K562 (cell line): Measurements from ENCODE around the gene RBSN. TPM values are rescaled to one million over a fixed set of nuclear protein-coding genes. Genes with fewer than 3 reads are reported as not detected.

ENCODE experiments used
- ATAC-seq: fragments of 200-7000 bp; cut with Tn5 transposase; 3 replicates; pipeline ENCODE4 v1.9.1; 2020; ENCODE audit warnings: moderate library complexity
- BruUV-seq: library from RNA; stranded (reverse); fragments of 400-500 nt; replicated peaks from 2 replicates; lab custom pipeline; 2021; lab: Mats Ljungman, UMichigan
- CTCF ChIA-PET: fragments of 300-600 bp; formaldehyde crosslinking; extraction: SDS; loops from one replicate; lab custom pipeline; 2021; ENCODE audit warnings: low intra/inter-chr PET ratio; lab: Yijun Ruan, JAX
- POLR2A ChIA-PET: fragments of 300-600, 350-650 bp; sonication (Branson Sonifier 250); formaldehyde crosslinking; extraction: SDS; loops from one replicate; lab custom pipeline; 2021; ENCODE audit warnings: antibody characterized with exemption, inconsistent platforms; lab: Yijun Ruan, JAX
- DNase-seq, 4 experiments: peaks; one replicate each; pipeline versions ENCODE4 v3.0.0 to v3.0.0-alpha.2; 2011 to 2018; ENCODE audit warnings: low spot score in 3 of 4, mixed read lengths in 3 of 4; ENCODE audit errors: extremely low read depth in 1 of 4
- FAIRE-seq: peaks from 2 replicates; lab custom pipeline; 2011; peaks lifted over from hg19 to GRCh38; lab: Jason Lieb, UNC
- H2AFZ ChIP-seq: 2 replicates; pipeline ENCODE4 v1.6.0; 2011; ENCODE audit warnings: low read depth, low read length, control low read depth, inconsistent platforms
- H3K27ac ChIP-seq: fragments of 200-600 bp; 3 replicates; pipeline ENCODE4 v1.8.0; 2011; ENCODE audit warnings: low read depth, mild to moderate bottlenecking, control low read depth, inconsistent platforms, low read length, moderate library complexity, mixed read lengths; ENCODE audit errors: extremely low read depth
- H3K27me3 ChIP-seq, 2 experiments: fragments of 300-600 bp in 1 of 2; 2 replicates in 1 of 2; 3 replicates in 1 of 2; pipeline versions ENCODE4 v1.6.0 to v1.8.0; 2011; ENCODE audit warnings: inconsistent platforms in 2 of 2, low read length in 2 of 2, mild to moderate bottlenecking in 1 of 2, mixed read lengths in 1 of 2, moderate library complexity in 1 of 2; ENCODE audit not compliant: control insufficient read depth in 2 of 2, insufficient read depth in 2 of 2
- H3K36me3 ChIP-seq: fragments of 300-600 bp; 3 replicates; pipeline ENCODE4 v1.8.0; 2011; ENCODE audit warnings: mild to moderate bottlenecking, low read length, inconsistent platforms; ENCODE audit not compliant: control insufficient read depth, insufficient read depth
- H3K4me1 ChIP-seq, 2 experiments: fragments of 200-600 bp in 1 of 2; replicated peaks in 1 of 2; 2 replicates in 1 of 2; 3 replicates in 1 of 2; pipeline versions ENCODE4 v1.5.1 to v1.8.0; 2011; ENCODE audit warnings: inconsistent platforms in 2 of 2, low read length in 2 of 2, mild to moderate bottlenecking in 1 of 2, mixed read lengths in 1 of 2, moderate library complexity in 1 of 2; ENCODE audit not compliant: control insufficient read depth in 2 of 2, insufficient read depth in 2 of 2
- H3K4me2 ChIP-seq: 2 replicates; pipeline ENCODE4 v1.6.1; 2011; ENCODE audit warnings: low read length, control low read depth, inconsistent platforms, mixed read lengths; ENCODE audit not compliant: insufficient read depth
- H3K4me3 ChIP-seq: fragments of 200-600 bp; sonication (generic), shearing (Covaris generic); 2 replicates; pipeline ENCODE4 v1.5.1; 2016; ENCODE audit warnings: control low read depth, inconsistent platforms
- H3K79me2 ChIP-seq: fragments of 200-600 bp; 3 replicates; pipeline ENCODE4 v1.8.0; 2011; ENCODE audit warnings: low read length, inconsistent platforms; ENCODE audit not compliant: control insufficient read depth, insufficient read depth
- H3K9ac ChIP-seq, 2 experiments: 2 replicates each; pipeline versions ENCODE4 v1.6.0 to v1.6.1; 2011; ENCODE audit warnings: low read depth in 2 of 2, low read length in 2 of 2, control low read depth in 1 of 2, inconsistent platforms in 1 of 2, mild to moderate bottlenecking in 1 of 2, mixed read lengths in 1 of 2; ENCODE audit not compliant: insufficient read depth in 1 of 2
- H3K9me1 ChIP-seq: one replicate; pipeline ENCODE4 v1.6.0; 2011; ENCODE audit warnings: inconsistent platforms, mild to moderate bottlenecking, low read length, moderate library complexity; ENCODE audit not compliant: control insufficient read depth, insufficient read depth
- H3K9me3 ChIP-seq: replicated peaks from 2 replicates; pipeline ENCODE4 v1.5.1; 2011; ENCODE audit warnings: low read depth, low read length, inconsistent platforms; ENCODE audit not compliant: control insufficient read depth, insufficient read depth
- H4K20me1 ChIP-seq: replicated peaks from 2 replicates; pipeline ENCODE4 v1.6.1; 2011; ENCODE audit warnings: low read length, inconsistent platforms, mixed read lengths; ENCODE audit not compliant: control insufficient read depth, insufficient read depth
- ARID2 ChIP-seq: fragments of 450-650 bp; IDR thresholded peaks from 2 replicates; pipeline ENCODE4 v1.6.1; 2017; ENCODE audit warnings: antibody characterized with exemption, mild to moderate bottlenecking
- ATF7 ChIP-seq: fragments of 450-650 bp; IDR thresholded peaks from 2 replicates; pipeline ENCODE4 v1.7.1; 2014; ENCODE audit warnings: mild to moderate bottlenecking, moderate library complexity
- CEBPB ChIP-seq: fragments of 450-650 bp; IDR thresholded peaks from 2 replicates; pipeline ENCODE4 v1.6.1; 2016; ENCODE audit warnings: missing genetic modification characterization, missing compliant biosample characterization
- CTBP1 ChIP-seq: fragments of 450-650 bp; IDR thresholded peaks from 2 replicates; pipeline ENCODE4 v1.6.1; 2016; ENCODE audit warnings: borderline replicate concordance
- MBD2 ChIP-seq: sonication (generic); IDR thresholded peaks from 2 replicates; pipeline ENCODE4 v1.6.1; 2016; ENCODE audit warnings: low read depth, borderline replicate concordance
- NFATC3 ChIP-seq: fragments of 450-650 bp; IDR thresholded peaks from 2 replicates; pipeline ENCODE4 v1.6.1; 2017; ENCODE audit warnings: mild to moderate bottlenecking
- POLR2A ChIP-seq: fragments of 450-650 bp; conservative IDR thresholded peaks from 2 replicates; pipeline ENCODE4 v1.6.1; 2016
- SUPT5H ChIP-seq: fragments of 450-650 bp; IDR thresholded peaks from 2 replicates; pipeline ENCODE4 v1.6.1; 2016
- TGIF2 ChIP-seq: sonication (generic); formaldehyde crosslinking; IDR thresholded peaks from 2 replicates; pipeline ENCODE4 v1.8.1; 2022; ENCODE audit warnings: mild to moderate bottlenecking, missing genetic modification reagents, moderate library complexity
- ZFX ChIP-seq: sonication (generic); formaldehyde crosslinking; IDR thresholded peaks from 2 replicates; pipeline ENCODE4 v1.8.0; 2022; ENCODE audit warnings: mild to moderate bottlenecking, missing genetic modification reagents, moderate library complexity
- ZNF253 ChIP-seq: fragments of 250-450 bp; sonication (Bioruptor Pico); conservative IDR thresholded peaks from 2 replicates; pipeline ENCODE4 v1.6.1; 2021; ENCODE audit warnings: mild to moderate bottlenecking
- WGBS: fragments of 100-300 bp; shearing (Covaris generic); methylation state at CpG from one replicate; pipeline ENCODE4 v1.1.6; 2016; ENCODE audit warnings: low coverage, mixed read lengths; ENCODE audit not compliant: insufficient coverage; ENCODE audit errors: missing lambda C conversion rate; 5-methylcytosine and 5-hydroxymethylcytosine counted together
- in situ Hi-C: fragments of 300-500 bp; cut with MboI; formaldehyde crosslinking; loops from 4 replicates; pipeline ENCODE4 v1.15.0; 2018; ENCODE audit warnings: inconsistent platforms, mixed read lengths
- intact Hi-C: fragments of 100-400 bp; cut with micrococcal nuclease; formaldehyde crosslinking; loops from 2 replicates; pipeline ENCODE4 v1.14.2; 2022
- polyA plus RNA-seq, 8 experiments: library from polyadenylated mRNA; depleted of rRNA in 4 of 8; stranded (reverse) in 5 of 8; unstranded in 3 of 8; fragments of >200 nt; fragmentation: Nextera tagmentation in 2 of 8; fragmentation: Illumina TruSeq in 1 of 8; extraction: Ambion mirVana in 2 of 8; extraction: Trizol in 1 of 8; gene quantifications; 2 replicates each; pipeline versions ENCODE4 v1.2.1 to v1.2.3, GENCODE V29; 2011 to 2014; ENCODE audit warnings: inconsistent platforms in 1 of 8, missing spikeins in 1 of 8
- total RNA-seq, 7 experiments: library from RNA; depleted of rRNA in 6 of 7; stranded (reverse); fragments of >200 nt in 6 of 7; fragmentation: Illumina TruSeq in 2 of 7; extraction: Trizol in 2 of 7; gene quantifications; 2 replicates each; pipeline versions ENCODE4 v1.2.1 to v1.2.3, GENCODE V29; 2011 to 2021; ENCODE audit warnings: low replicate concordance in 1 of 7
- TF ChIP-seq, protein P1 (sequence below), 2 experiments: fragments of 450-650 bp; IDR thresholded peaks; 2 replicates each; pipeline ENCODE4 v1.6.1; 2018; ENCODE audit warnings: mild to moderate bottlenecking in 2 of 2, low read depth in 1 of 2; ENCODE audit not compliant: partially characterized antibody in 2 of 2
- TF ChIP-seq, protein P2 (sequence below): fragments of 450-650 bp; formaldehyde crosslinking; IDR thresholded peaks from 2 replicates; pipeline ENCODE4 v1.4.0; 2020; ENCODE audit warnings: mild to moderate bottlenecking, mixed read lengths
- TF ChIP-seq, protein P3 (sequence below): fragments of 250-450 bp; sonication (Bioruptor Pico); IDR thresholded peaks from 2 replicates; pipeline ENCODE4 v1.8.0; 2022; ENCODE audit warnings: moderate library complexity, mild to moderate bottlenecking, inconsistent platforms

Gene RBSN
- total and polyA plus RNA-seq, 9 of the 15 experiments (the other 6 are each of a cell fraction or from before 2014, with no cell fraction given) = 2.9 to 19.6 (median 15.0) TPM

DNA sequence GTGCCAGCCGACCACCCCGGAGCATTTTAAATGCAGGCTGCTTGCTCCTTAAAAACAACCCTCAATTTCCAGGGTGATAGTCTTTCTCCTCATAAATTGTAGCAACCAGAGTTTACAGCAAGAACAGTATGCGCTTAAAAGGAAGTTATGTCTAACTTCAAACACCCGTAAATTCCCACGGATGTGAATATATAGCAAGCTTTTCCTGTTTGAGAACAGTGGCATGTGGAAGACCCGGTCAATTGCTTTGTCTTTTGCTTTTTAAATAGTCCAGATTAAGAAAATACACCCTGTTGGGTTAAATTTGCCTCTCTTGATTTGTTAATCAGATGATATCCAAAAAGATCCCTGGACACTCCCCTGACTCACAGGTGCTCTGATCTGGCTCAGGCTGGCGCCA lies 54.6 kb downstream of the RBSN start:
- TF ChIP-seq, protein P1, sequence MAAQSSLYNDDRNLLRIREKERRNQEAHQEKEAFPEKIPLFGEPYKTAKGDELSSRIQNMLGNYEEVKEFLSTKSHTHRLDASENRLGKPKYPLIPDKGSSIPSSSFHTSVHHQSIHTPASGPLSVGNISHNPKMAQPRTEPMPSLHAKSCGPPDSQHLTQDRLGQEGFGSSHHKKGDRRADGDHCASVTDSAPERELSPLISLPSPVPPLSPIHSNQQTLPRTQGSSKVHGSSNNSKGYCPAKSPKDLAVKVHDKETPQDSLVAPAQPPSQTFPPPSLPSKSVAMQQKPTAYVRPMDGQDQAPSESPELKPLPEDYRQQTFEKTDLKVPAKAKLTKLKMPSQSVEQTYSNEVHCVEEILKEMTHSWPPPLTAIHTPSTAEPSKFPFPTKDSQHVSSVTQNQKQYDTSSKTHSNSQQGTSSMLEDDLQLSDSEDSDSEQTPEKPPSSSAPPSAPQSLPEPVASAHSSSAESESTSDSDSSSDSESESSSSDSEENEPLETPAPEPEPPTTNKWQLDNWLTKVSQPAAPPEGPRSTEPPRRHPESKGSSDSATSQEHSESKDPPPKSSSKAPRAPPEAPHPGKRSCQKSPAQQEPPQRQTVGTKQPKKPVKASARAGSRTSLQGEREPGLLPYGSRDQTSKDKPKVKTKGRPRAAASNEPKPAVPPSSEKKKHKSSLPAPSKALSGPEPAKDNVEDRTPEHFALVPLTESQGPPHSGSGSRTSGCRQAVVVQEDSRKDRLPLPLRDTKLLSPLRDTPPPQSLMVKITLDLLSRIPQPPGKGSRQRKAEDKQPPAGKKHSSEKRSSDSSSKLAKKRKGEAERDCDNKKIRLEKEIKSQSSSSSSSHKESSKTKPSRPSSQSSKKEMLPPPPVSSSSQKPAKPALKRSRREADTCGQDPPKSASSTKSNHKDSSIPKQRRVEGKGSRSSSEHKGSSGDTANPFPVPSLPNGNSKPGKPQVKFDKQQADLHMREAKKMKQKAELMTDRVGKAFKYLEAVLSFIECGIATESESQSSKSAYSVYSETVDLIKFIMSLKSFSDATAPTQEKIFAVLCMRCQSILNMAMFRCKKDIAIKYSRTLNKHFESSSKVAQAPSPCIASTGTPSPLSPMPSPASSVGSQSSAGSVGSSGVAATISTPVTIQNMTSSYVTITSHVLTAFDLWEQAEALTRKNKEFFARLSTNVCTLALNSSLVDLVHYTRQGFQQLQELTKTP (IDR thresholded peaks at IDR 0.05; ENCODE audit: low read depth in 1 of 2, partially characterized antibody in 2 of 2) = no peak
- no peak for TF ChIP-seq ATF7
- TF ChIP-seq, protein P2, sequence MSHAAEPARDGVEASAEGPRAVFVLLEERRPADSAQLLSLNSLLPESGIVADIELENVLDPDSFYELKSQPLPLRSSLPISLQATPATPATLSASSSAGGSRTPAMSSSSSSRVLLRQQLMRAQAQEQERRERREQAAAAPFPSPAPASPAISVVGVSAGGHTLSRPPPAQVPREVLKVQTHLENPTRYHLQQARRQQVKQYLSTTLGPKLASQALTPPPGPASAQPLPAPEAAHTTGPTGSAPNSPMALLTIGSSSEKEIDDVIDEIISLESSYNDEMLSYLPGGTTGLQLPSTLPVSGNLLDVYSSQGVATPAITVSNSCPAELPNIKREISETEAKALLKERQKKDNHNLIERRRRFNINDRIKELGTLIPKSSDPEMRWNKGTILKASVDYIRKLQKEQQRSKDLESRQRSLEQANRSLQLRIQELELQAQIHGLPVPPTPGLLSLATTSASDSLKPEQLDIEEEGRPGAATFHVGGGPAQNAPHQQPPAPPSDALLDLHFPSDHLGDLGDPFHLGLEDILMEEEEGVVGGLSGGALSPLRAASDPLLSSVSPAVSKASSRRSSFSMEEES (CRISPR knock-in tag) = no peak
- no peak for TF ChIP-seq ZFX (CRISPR knock-in tag)
- TF ChIP-seq CTBP1 = no peak
- TF ChIP-seq MBD2 = no peak
- TF ChIP-seq ZNF253 = no peak
- TF ChIP-seq SUPT5H = 0 out of 2 replicates have a peak, but pooled peaks have one; percentile 3
- peak; percentile 2; the same call in 1 of the 2 replicates for TF ChIP-seq POLR2A
- TF ChIP-seq TGIF2 = no peak
- TF ChIP-seq NFATC3 = no peak
- TF ChIP-seq, protein P3, sequence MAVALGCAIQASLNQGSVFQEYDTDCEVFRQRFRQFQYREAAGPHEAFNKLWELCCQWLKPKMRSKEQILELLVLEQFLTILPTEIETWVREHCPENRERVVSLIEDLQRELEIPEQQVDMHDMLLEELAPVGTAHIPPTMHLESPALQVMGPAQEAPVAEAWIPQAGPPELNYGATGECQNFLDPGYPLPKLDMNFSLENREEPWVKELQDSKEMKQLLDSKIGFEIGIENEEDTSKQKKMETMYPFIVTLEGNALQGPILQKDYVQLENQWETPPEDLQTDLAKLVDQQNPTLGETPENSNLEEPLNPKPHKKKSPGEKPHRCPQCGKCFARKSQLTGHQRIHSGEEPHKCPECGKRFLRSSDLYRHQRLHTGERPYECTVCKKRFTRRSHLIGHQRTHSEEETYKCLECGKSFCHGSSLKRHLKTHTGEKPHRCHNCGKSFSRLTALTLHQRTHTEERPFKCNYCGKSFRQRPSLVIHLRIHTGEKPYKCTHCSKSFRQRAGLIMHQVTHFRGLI (CRISPR knock-in tag) = no peak
- no peak for TF ChIP-seq ARID2
- TF ChIP-seq CEBPB (tag) = no peak
- no peak for DNase-seq
- 93% methylated on average over 7 of the region's 7 CpGs for WGBS
- H3K9me1 ChIP-seq = no peaks in the 10 kb centered on the region
- peaks cover 24% of the 10 kb centered on the region for H4K20me1 ChIP-seq
- ChIA-PET POLR2A (interaction anchor here (1.0 kb wide), 1 partner anchor 9 kb away, joined by 3 read pairs; no protein-coding TSS in a partner anchor), CTCF (no interaction called here)
- intact Hi-C loops = no loop called here
- no peak overlapping the region for H3K27ac ChIP-seq
- peaks cover 97% of the 10 kb centered on the region for H3K36me3 ChIP-seq
- no peak for FAIRE-seq
- H3K4me2 ChIP-seq = no peak overlapping the region
- BruUV-seq = no TSS peak
- in situ Hi-C loops = no loop called here
- H3K9me3 ChIP-seq = no peaks in the 10 kb centered on the region
- no peak overlapping the region for H3K4me3 ChIP-seq
- H3K4me1 ChIP-seq = peaks cover 3 to 17% of the 10 kb centered on the region in 2 experiments; a peak in 4 of 5 replicates
- no peak overlapping the region for H2AFZ ChIP-seq
- no peaks in the 10 kb centered on the region for H3K27me3 ChIP-seq
- H3K79me2 ChIP-seq = peaks cover 17% of the 10 kb centered on the region
- no peak for ATAC-seq
- H3K9ac ChIP-seq = no peak overlapping the region
